PC-9 (cell line): ENCODE measurements around the gene ACTN1.

Experiments used
- CTCF ChIP-seq: fragments of 200-600 bp; sonication (generic); conservative IDR thresholded peaks from 2 replicates; pipeline ENCODE4 v1.6.1; 2017; ENCODE audit warnings: mixed run types, antibody characterized with exemption, mild to moderate bottlenecking, moderate library complexity
- EZH2 ChIP-seq: fragments of 200-600 bp; sonication (generic); IDR thresholded peaks from 2 replicates; pipeline ENCODE4 v1.8.0; 2017; ENCODE audit warnings: antibody characterized with exemption, low read depth

GRCh38 chr14:68940614-68941185 lies 38.4 kb downstream of the ACTN1 start:
- TF ChIP-seq CTCF (no peak), EZH2 (no peak)
